Stomach smooth muscle (tissue), 2 donors: Measurements from ENCODE around the gene GRM4.

Source experiments
- H3K27ac ChIP-seq: one replicate; pipeline ENCODE4 v1.7.0; 2013; ENCODE audit warnings: mild to moderate bottlenecking, low read length, inconsistent platforms
- H3K27me3 ChIP-seq, 2 donors: one replicate each; pipeline ENCODE4 v1.7.0; 2013; ENCODE audit warnings: low read length in 2 of 2; ENCODE audit not compliant: insufficient read depth in 2 of 2, control insufficient read depth in 1 of 2
- H3K36me3 ChIP-seq, 2 donors: one replicate each; pipeline ENCODE4 v1.7.0; 2013; ENCODE audit warnings: low read length in 2 of 2; ENCODE audit not compliant: control insufficient read depth in 2 of 2, insufficient read depth in 2 of 2
- H3K4me1 ChIP-seq: one replicate; pipeline ENCODE4 v1.7.0; 2013; ENCODE audit warnings: low read length; ENCODE audit not compliant: control insufficient read depth, insufficient read depth
- H3K4me3 ChIP-seq, 2 donors: one replicate each; pipeline ENCODE4 v1.7.0; 2013; ENCODE audit warnings: low read length in 2 of 2
- H3K9ac ChIP-seq, 2 donors: one replicate each; pipeline ENCODE4 v1.7.0; 2013; ENCODE audit warnings: low read length in 2 of 2, mild to moderate bottlenecking in 1 of 2
- H3K9me3 ChIP-seq, 2 donors: one replicate each; pipeline ENCODE4 v1.7.0; 2013; ENCODE audit warnings: low read length in 2 of 2; ENCODE audit not compliant: control insufficient read depth in 2 of 2
- donor health status: healthy.
- donor health status: Pancreatic carcinoma.

Gene GRM4

DNA sequence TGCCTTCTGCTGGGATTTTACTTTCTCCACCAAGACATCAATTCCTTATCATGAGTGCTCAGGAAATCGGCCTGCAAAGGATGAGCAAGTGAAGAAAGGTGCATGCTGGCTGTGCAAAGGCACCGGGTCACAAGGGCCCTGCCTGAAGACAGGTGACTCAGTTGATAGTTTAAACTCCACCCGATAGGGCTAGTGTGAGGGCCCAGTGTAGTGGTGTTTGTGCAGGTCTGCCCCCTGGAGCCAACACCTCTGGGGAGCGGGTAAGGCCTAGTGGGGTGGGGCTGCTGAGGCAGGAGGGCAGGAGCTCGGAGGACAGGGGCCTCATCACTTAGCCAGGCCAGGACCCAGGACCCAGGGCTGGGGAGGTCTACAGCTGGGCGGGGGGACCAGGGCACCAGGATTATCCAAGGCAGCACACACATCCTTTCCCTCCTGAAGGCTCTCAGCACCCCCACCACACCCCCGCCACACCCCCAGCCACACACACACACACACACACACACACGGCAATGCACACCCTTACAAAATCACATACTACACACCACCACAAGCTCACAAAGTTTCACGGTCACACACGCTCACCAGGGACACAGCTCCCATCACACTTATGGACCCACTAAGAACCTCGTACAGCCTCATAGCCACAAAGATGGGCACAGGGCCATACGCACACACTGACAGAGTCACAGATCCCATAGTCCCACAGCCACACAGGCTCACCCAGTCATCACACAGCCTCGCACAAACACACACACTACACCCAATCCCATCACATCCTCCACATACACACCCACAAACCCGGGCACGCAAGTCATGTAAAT lies 75.4 kb downstream of the GRM4 start:
- H3K9ac ChIP-seq: no peak overlapping the region
- H3K27ac ChIP-seq: no peak overlapping the region
- no peaks in the 10 kb centered on the region for H3K9me3 ChIP-seq
- no peaks in the 10 kb centered on the region for H3K36me3 ChIP-seq
- peaks cover 4% of the 10 kb centered on the region for H3K4me1 ChIP-seq
- no peak overlapping the region for H3K4me3 ChIP-seq
- peaks cover 2 to 26% of the 10 kb centered on the region in 2 donors for H3K27me3 ChIP-seq

DNA sequence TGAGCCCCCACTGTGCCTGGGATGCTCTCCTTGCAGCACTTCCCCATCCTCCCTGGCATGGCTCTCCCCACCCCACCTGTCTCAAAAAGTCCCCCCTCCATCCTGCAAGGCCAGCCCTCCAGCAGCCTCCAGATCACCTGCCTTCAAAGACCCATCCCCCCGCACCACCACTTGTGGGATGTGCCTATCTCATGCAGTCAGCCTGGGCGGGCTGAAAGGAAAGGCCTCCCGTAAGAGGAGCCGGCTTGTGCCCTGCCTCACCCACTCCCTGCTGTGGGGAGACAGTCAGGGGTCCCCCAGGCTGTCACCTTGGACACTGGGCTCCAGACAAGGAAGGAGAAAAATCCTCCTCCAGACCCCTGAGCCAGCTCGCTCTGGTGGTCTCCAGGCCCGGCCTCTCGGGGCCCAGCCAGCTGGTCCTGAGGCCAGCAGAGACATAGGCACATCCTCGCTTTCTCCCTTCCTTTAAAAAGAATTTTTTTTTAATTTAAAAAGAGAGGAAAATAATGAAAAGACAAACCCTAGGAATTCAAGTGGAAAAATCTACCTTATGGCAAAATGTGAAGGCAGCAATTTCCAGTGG lies 77.3 kb downstream of the GRM4 start:
- Histone ChIP-seq H3K27ac (no peak overlapping the region), H3K4me3 (no peak overlapping the region), H3K27me3 (peaks cover 9 to 30% of the 10 kb centered on the region in 2 donors), H3K4me1 (peaks cover 6% of the 10 kb centered on the region), H3K9me3 (no peaks in the 10 kb centered on the region), H3K36me3 (no peaks in the 10 kb centered on the region), H3K9ac (no peak overlapping the region)

DNA sequence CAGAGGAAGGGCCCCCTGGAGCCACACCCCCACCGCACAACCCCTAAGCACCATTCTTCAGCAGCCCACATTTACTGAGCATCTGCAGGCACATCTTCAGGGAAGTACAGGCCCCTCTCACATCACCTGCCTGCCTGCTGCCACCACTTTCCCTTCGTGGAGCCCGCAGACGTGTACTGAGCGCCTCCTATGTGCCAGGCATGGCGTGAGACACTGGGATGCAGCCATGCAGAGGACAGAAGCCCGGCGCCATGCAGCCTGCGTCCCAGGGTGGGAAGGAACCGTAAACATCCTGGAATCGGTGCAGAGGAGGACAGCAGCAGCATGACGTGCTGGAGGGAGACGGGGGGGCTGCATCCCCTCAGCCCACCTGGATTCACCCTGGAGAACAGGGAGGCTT lies 78.1 kb downstream of the GRM4 start:
- Histone ChIP-seq H3K27me3 (peaks cover 15 to 30% of the 10 kb centered on the region in 2 donors), H3K27ac (no peak overlapping the region), H3K36me3 (no peaks in the 10 kb centered on the region), H3K4me1 (peaks cover 6% of the 10 kb centered on the region), H3K9ac (no peak overlapping the region), H3K4me3 (no peak overlapping the region), H3K9me3 (no peaks in the 10 kb centered on the region)

DNA sequence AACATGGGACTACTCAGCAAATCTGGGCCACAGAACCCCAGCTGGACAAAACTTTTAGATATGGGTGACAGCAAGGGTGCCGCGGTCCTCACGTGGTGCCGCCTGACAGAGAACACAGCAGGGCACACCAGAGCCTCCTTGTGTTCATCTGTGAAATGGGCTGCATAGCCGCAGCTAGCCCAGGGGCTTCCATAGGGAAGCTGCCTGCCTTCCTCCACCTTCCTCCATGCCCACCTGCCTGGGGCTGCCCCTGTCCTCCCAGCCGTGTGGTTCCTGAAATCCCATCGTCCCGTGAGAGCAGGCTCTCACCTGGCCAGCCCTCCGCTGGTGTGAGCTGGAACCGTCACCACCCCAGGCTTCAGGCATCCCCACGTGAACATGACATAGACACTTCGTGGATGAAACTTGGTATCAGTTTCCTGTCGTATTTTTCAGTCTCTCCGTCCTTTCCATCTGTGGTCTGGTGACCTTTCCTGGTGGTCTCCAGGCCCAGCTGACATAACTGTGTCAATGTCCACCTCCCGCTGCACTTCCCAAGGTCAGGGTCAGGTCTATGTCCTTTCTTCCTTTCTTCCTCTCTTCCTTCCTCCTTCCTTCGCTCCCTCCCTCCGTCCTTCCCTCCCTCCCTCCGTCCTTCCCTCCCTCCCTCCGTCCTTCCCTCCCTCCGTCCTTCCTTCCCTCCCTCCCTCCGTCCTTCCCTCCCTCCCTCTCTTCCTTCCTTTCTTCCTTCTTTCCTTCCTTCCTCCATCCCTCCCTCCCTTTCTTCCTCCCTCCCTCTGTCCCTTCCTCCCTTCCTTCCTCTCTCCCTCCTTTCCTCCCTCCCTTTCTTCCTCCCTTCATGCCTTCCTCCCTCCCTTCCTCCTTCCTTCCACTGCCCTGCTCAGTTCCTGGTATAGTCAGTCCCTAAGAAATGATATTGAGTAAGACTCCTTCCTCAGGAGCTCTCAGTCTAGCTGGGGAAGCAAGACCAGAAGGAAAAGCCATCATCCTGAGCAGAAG lies 78.8 kb downstream of the GRM4 start:
- H3K9ac ChIP-seq: no peak overlapping the region
- peaks cover 6% of the 10 kb centered on the region for H3K4me1 ChIP-seq
- no peak overlapping the region for H3K27ac ChIP-seq
- no peak overlapping the region for H3K4me3 ChIP-seq
- peaks cover 19 to 34% of the 10 kb centered on the region in 2 donors for H3K27me3 ChIP-seq
- no peaks in the 10 kb centered on the region for H3K9me3 ChIP-seq
- no peaks in the 10 kb centered on the region for H3K36me3 ChIP-seq

DNA sequence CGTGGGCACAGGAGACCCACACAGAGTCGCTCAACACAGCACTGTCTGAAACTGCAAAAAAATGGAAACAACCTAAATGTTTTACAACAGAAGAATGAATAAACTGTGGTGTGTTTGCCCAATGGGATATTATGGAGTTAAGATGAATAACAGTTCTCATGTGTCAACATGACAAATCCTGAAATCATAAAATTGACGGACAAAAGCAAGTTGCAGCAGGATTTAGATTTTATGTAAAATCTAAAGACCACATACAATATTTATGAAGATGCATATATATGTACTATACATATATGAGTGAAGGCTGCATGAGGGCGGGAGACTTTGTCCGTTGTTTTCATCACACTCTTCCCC lies 79.7 kb downstream of the GRM4 start:
- Histone ChIP-seq H3K27me3 (peaks cover 19 to 37% of the 10 kb centered on the region in 2 donors), H3K9me3 (no peaks in the 10 kb centered on the region), H3K36me3 (no peaks in the 10 kb centered on the region), H3K4me1 (peaks cover 6% of the 10 kb centered on the region), H3K27ac (no peak overlapping the region), H3K4me3 (no peak overlapping the region), H3K9ac (no peak overlapping the region)

DNA sequence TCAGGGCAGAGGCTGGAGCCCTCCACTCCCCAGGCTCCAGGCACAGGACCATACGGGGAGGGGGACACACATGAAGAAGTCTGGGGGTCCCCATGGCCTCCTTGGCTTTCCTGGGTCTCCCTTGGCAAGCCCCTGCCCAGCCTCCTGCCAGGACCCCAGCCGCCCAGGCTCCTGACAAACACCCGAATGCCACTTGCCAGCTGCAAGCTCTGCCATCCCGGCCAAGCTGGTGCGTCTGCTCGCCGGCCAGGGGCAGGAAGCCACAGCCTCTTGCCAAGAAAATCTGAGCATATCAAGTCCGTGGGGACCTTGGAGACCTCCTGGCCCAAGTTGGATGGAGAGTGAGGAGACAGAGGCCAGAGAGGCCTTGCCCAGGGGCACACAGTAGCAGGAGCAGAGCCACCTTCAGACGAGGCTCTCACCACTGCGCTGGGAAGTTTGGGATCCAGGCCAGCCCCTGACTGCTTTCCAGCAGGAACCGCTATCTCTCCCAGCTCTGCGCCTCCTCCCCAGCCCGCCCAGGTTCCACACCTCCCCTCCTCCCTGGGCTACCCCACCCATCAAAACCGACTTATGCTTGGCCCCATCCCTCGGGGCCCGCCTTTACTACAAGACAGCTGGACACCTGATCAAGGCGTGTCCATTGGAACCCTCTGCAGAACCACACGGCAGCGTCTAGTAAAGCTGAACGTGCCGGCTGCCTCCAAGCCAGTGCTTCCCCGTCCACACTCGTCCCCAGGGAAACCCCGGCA lies 80.2 kb downstream of the GRM4 start:
- no peaks in the 10 kb centered on the region for H3K9me3 ChIP-seq
- peaks cover 6% of the 10 kb centered on the region for H3K4me1 ChIP-seq
- H3K4me3 ChIP-seq: no peak overlapping the region
- H3K9ac ChIP-seq: no peak overlapping the region
- H3K27ac ChIP-seq: no peak overlapping the region
- peaks cover 19 to 38% of the 10 kb centered on the region in 2 donors for H3K27me3 ChIP-seq
- H3K36me3 ChIP-seq: no peaks in the 10 kb centered on the region

DNA sequence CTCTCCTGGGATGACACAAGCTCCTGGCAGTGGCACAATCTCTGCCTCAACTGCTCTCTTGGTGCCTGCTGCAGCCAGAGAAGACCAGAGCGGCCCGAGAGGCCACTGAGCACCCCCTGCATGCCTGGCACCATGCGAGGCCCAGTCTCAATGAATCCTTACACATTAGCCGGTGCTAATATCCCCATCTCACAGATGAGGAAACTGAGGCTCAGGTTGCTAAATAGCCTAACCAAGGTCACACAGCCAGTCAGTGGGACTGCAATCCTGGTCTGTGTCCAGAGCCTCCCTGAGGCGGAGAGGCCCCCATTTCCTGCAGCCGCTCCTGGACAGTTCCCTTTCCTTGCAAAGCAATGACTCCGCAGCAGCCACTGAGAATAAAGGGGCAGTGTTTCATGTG lies 81.2 kb downstream of the GRM4 start:
- Histone ChIP-seq H3K27ac (no peak overlapping the region), H3K36me3 (no peaks in the 10 kb centered on the region), H3K9me3 (no peaks in the 10 kb centered on the region), H3K4me3 (no peak overlapping the region), H3K27me3 (peaks cover 19 to 36% of the 10 kb centered on the region in 2 donors), H3K9ac (no peak overlapping the region), H3K4me1 (peaks cover 6% of the 10 kb centered on the region)

DNA sequence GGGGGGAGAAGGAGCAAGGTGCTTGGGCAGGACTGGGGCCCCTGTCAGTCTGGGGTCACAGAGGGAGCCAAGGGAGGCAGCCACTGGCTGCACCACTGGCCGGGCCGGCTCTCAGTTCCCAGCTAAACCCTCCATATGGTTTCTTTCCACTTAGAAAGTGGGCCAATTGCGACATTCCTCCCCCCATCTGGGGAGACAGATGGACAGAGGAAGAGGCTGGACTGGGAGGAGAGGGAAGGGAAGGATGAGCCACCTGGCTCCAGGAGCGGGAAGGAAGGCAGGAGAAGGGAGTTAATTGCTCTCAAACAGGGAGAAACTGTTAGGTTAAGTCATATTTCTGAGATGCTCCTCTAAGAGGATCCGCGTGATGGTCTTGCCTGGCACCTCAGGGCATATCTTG lies 82.2 kb downstream of the GRM4 start:
- Histone ChIP-seq H3K4me1 (peaks cover 6% of the 10 kb centered on the region), H3K27me3 (peaks cover 19 to 36% of the 10 kb centered on the region in 2 donors), H3K27ac (no peak overlapping the region), H3K36me3 (no peaks in the 10 kb centered on the region), H3K9me3 (no peaks in the 10 kb centered on the region), H3K4me3 (no peak overlapping the region), H3K9ac (no peak overlapping the region)

DNA sequence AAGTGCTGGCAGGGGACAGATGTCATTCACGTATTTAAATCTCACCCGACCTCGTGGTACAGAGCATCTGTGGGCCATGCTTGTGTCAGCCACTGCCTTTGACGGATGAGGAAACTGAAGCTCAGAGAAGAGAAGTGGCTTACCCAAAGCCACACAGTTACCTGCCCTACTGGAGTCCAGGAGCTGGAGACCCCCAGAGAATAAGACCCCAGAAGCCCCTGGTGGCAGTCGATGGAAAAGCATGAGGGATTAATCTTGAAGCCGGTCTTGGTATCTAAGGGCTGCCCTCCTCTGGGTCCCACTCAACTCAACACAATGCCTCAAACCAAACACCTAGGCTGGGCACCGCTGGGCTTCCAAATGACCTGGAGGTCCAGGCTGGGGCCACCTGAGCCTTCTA lies 83.1 kb downstream of the GRM4 start:
- Histone ChIP-seq H3K9me3 (no peaks in the 10 kb centered on the region), H3K4me1 (peaks cover 6% of the 10 kb centered on the region), H3K9ac (no peak overlapping the region), H3K27ac (no peak overlapping the region), H3K4me3 (no peak overlapping the region), H3K36me3 (no peaks in the 10 kb centered on the region), H3K27me3 (peaks cover 19 to 32% of the 10 kb centered on the region in 2 donors)

DNA sequence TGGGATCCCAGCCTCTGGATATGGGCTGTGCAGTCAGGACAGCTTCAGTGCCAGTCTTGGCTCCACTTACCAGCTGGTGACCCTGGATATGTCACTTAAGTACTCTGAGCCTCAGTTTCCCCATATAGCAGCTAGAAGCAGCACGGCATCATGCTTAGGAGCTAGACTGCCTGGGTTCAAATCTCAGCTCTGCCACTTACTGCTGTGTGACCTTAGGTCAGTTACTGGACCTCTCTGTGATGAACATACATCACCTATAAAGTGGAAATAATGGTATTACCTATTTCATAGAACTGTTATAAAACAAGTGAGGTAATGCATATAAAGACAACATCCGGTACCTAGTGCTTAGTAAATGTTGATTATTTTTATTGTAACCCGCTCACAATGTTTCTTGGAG lies 83.7 kb downstream of the GRM4 start:
- Histone ChIP-seq H3K4me1 (peaks cover 6% of the 10 kb centered on the region), H3K9ac (no peak overlapping the region), H3K27ac (no peak overlapping the region), H3K4me3 (no peak overlapping the region), H3K9me3 (no peaks in the 10 kb centered on the region), H3K36me3 (no peaks in the 10 kb centered on the region), H3K27me3 (peaks cover 19 to 32% of the 10 kb centered on the region in 2 donors)
